K562 (cell line): Measurements from ENCODE around the gene NLRP4. TPM values are rescaled to one million over a fixed set of nuclear protein-coding genes. Genes with fewer than 3 reads are reported as not detected.

ENCODE experiments used
- ATF1 ChIP-seq, 2 experiments: fragments of 450-650 bp in 1 of 2; IDR thresholded peaks; 2 replicates each; pipeline ENCODE4 v1.6.1; 2016; ENCODE audit warnings: missing compliant biosample characterization in 1 of 2, missing genetic modification characterization in 1 of 2
- CBFB ChIP-seq: sonication (generic); formaldehyde crosslinking; IDR thresholded peaks from 2 replicates; pipeline ENCODE4 v1.4.0; 2020; ENCODE audit warnings: mild to moderate bottlenecking, missing genetic modification reagents
- FOSL1 ChIP-seq: fragments of 200-800 bp; sonication (Bioruptor generic); conservative IDR thresholded peaks from 2 replicates; pipeline ENCODE4 v1.6.1; 2016; ENCODE audit warnings: missing genetic modification characterization, missing compliant biosample characterization
- JUND ChIP-seq, 2 experiments: IDR thresholded peaks; 2 replicates in 1 of 2; 3 replicates in 1 of 2; pipeline ENCODE4 v1.6.1; 2011; ENCODE audit warnings: borderline replicate concordance in 2 of 2, low read depth in 2 of 2, low read length in 2 of 2, improper control_type of control experiment in 1 of 2, missing biosample characterization in 1 of 2, missing genetic modification characterization in 1 of 2, missing genetic modification reagents in 1 of 2
- NFYB ChIP-seq: IDR thresholded peaks from 2 replicates; pipeline ENCODE4 v1.6.1; 2011; ENCODE audit warnings: mild to moderate bottlenecking, moderate library complexity; ENCODE audit not compliant: insufficient read length; ENCODE audit errors: extremely low read depth
- RUNX1 ChIP-seq: sonication (generic); IDR thresholded peaks from 2 replicates; pipeline ENCODE4 v1.6.1; 2016; ENCODE audit warnings: antibody characterized with exemption, low read depth
- SIN3B ChIP-seq: fragments of 450-650 bp; IDR thresholded peaks from 2 replicates; pipeline ENCODE4 v1.6.1; 2017; ENCODE audit warnings: low read depth, mild to moderate bottlenecking, moderate library complexity
- SIX5 ChIP-seq, 2 experiments: IDR thresholded peaks; 2 replicates each; pipeline ENCODE4 v1.6.1; 2011; ENCODE audit warnings: low read length in 2 of 2, borderline replicate concordance in 1 of 2, low read depth in 1 of 2, mild to moderate bottlenecking in 1 of 2, moderate library complexity in 1 of 2; ENCODE audit not compliant: insufficient read depth in 1 of 2
- polyA plus RNA-seq, 8 experiments: library from polyadenylated mRNA; depleted of rRNA in 4 of 8; stranded (reverse) in 5 of 8; unstranded in 3 of 8; fragments of >200 nt; fragmentation: Nextera tagmentation in 2 of 8; fragmentation: Illumina TruSeq in 1 of 8; extraction: Ambion mirVana in 2 of 8; extraction: Trizol in 1 of 8; gene quantifications; 2 replicates each; pipeline versions ENCODE4 v1.2.1 to v1.2.3, GENCODE V29; 2011 to 2014; ENCODE audit warnings: inconsistent platforms in 1 of 8, missing spikeins in 1 of 8
- total RNA-seq, 7 experiments: library from RNA; depleted of rRNA in 6 of 7; stranded (reverse); fragments of >200 nt in 6 of 7; fragmentation: Illumina TruSeq in 2 of 7; extraction: Trizol in 2 of 7; gene quantifications; 2 replicates each; pipeline versions ENCODE4 v1.2.1 to v1.2.3, GENCODE V29; 2011 to 2021; ENCODE audit warnings: low replicate concordance in 1 of 7
- TF ChIP-seq, protein P1 (sequence below): fragments of 450-650 bp; IDR thresholded peaks from 2 replicates; pipeline ENCODE4 v1.6.1; 2016; ENCODE audit warnings: mild to moderate bottlenecking, moderate library complexity
- TF ChIP-seq, protein P2 (sequence below): fragments of 250-450 bp; sonication (Bioruptor Pico); IDR thresholded peaks from 2 replicates; pipeline ENCODE4 v1.4.0; 2020

Gene NLRP4
- total and polyA plus RNA-seq, 9 of the 15 experiments (the other 6 are each of a cell fraction or from before 2014, with no cell fraction given): 0.03 to 0.14 (median 0.05) TPM; not detected in 3

DNA sequence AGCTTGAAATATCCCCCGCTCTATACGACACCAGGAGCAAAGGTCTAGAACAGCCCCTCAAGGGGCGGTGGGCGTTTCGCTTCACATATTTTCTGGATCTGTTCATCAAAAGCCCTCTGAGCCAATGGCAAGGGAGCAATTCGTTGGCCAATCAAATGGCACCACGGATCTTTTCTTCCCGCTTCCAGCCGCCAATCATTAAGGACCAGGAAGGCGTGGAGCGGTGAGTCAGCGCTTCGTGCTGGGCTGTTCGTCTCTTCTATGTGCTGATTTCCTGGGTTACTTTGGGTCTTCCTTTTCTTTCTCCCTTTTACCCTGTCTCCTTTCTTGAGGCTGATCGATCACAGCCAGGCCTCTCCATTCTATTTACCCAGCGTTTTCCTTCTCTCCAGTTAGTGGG, at the start of gene NLRP4 (continued):
- TF ChIP-seq, protein P1, sequence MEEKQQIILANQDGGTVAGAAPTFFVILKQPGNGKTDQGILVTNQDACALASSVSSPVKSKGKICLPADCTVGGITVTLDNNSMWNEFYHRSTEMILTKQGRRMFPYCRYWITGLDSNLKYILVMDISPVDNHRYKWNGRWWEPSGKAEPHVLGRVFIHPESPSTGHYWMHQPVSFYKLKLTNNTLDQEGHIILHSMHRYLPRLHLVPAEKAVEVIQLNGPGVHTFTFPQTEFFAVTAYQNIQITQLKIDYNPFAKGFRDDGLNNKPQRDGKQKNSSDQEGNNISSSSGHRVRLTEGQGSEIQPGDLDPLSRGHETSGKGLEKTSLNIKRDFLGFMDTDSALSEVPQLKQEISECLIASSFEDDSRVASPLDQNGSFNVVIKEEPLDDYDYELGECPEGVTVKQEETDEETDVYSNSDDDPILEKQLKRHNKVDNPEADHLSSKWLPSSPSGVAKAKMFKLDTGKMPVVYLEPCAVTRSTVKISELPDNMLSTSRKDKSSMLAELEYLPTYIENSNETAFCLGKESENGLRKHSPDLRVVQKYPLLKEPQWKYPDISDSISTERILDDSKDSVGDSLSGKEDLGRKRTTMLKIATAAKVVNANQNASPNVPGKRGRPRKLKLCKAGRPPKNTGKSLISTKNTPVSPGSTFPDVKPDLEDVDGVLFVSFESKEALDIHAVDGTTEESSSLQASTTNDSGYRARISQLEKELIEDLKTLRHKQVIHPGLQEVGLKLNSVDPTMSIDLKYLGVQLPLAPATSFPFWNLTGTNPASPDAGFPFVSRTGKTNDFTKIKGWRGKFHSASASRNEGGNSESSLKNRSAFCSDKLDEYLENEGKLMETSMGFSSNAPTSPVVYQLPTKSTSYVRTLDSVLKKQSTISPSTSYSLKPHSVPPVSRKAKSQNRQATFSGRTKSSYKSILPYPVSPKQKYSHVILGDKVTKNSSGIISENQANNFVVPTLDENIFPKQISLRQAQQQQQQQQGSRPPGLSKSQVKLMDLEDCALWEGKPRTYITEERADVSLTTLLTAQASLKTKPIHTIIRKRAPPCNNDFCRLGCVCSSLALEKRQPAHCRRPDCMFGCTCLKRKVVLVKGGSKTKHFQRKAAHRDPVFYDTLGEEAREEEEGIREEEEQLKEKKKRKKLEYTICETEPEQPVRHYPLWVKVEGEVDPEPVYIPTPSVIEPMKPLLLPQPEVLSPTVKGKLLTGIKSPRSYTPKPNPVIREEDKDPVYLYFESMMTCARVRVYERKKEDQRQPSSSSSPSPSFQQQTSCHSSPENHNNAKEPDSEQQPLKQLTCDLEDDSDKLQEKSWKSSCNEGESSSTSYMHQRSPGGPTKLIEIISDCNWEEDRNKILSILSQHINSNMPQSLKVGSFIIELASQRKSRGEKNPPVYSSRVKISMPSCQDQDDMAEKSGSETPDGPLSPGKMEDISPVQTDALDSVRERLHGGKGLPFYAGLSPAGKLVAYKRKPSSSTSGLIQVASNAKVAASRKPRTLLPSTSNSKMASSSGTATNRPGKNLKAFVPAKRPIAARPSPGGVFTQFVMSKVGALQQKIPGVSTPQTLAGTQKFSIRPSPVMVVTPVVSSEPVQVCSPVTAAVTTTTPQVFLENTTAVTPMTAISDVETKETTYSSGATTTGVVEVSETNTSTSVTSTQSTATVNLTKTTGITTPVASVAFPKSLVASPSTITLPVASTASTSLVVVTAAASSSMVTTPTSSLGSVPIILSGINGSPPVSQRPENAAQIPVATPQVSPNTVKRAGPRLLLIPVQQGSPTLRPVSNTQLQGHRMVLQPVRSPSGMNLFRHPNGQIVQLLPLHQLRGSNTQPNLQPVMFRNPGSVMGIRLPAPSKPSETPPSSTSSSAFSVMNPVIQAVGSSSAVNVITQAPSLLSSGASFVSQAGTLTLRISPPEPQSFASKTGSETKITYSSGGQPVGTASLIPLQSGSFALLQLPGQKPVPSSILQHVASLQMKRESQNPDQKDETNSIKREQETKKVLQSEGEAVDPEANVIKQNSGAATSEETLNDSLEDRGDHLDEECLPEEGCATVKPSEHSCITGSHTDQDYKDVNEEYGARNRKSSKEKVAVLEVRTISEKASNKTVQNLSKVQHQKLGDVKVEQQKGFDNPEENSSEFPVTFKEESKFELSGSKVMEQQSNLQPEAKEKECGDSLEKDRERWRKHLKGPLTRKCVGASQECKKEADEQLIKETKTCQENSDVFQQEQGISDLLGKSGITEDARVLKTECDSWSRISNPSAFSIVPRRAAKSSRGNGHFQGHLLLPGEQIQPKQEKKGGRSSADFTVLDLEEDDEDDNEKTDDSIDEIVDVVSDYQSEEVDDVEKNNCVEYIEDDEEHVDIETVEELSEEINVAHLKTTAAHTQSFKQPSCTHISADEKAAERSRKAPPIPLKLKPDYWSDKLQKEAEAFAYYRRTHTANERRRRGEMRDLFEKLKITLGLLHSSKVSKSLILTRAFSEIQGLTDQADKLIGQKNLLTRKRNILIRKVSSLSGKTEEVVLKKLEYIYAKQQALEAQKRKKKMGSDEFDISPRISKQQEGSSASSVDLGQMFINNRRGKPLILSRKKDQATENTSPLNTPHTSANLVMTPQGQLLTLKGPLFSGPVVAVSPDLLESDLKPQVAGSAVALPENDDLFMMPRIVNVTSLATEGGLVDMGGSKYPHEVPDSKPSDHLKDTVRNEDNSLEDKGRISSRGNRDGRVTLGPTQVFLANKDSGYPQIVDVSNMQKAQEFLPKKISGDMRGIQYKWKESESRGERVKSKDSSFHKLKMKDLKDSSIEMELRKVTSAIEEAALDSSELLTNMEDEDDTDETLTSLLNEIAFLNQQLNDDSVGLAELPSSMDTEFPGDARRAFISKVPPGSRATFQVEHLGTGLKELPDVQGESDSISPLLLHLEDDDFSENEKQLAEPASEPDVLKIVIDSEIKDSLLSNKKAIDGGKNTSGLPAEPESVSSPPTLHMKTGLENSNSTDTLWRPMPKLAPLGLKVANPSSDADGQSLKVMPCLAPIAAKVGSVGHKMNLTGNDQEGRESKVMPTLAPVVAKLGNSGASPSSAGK: peak; percentile 41; the same call in 1 of the 2 replicates
- TF ChIP-seq NFYB (peak; percentile 16), CBFB (CRISPR knock-in tag) (no peak), ATF1 (CRISPR knock-in tag; IDR thresholded peaks at IDR 0.05) (no peak), ATF1 (tag; IDR thresholded peaks at IDR 0.05) (no peak), JUND (IDR thresholded peaks at IDR 0.05; ENCODE audit: borderline replicate concordance, low read depth, low read length) (peak; percentile 42; the same call in 1 of the 2 replicates), JUND (tag; IDR thresholded peaks at IDR 0.05; ENCODE audit: borderline replicate concordance, low read depth, low read length) (no peak), SIN3B (no peak), RUNX1 (no peak), SIX5 (IDR thresholded peaks at IDR 0.05; ENCODE audit: borderline replicate concordance in 1 of 2, insufficient read depth in 1 of 2, low read depth in 1 of 2, low read length in 2 of 2) (no peak), FOSL1 (tag) (0 out of 2 replicates have a peak, but pooled peaks have one; percentile 13)
- TF ChIP-seq, protein P2, sequence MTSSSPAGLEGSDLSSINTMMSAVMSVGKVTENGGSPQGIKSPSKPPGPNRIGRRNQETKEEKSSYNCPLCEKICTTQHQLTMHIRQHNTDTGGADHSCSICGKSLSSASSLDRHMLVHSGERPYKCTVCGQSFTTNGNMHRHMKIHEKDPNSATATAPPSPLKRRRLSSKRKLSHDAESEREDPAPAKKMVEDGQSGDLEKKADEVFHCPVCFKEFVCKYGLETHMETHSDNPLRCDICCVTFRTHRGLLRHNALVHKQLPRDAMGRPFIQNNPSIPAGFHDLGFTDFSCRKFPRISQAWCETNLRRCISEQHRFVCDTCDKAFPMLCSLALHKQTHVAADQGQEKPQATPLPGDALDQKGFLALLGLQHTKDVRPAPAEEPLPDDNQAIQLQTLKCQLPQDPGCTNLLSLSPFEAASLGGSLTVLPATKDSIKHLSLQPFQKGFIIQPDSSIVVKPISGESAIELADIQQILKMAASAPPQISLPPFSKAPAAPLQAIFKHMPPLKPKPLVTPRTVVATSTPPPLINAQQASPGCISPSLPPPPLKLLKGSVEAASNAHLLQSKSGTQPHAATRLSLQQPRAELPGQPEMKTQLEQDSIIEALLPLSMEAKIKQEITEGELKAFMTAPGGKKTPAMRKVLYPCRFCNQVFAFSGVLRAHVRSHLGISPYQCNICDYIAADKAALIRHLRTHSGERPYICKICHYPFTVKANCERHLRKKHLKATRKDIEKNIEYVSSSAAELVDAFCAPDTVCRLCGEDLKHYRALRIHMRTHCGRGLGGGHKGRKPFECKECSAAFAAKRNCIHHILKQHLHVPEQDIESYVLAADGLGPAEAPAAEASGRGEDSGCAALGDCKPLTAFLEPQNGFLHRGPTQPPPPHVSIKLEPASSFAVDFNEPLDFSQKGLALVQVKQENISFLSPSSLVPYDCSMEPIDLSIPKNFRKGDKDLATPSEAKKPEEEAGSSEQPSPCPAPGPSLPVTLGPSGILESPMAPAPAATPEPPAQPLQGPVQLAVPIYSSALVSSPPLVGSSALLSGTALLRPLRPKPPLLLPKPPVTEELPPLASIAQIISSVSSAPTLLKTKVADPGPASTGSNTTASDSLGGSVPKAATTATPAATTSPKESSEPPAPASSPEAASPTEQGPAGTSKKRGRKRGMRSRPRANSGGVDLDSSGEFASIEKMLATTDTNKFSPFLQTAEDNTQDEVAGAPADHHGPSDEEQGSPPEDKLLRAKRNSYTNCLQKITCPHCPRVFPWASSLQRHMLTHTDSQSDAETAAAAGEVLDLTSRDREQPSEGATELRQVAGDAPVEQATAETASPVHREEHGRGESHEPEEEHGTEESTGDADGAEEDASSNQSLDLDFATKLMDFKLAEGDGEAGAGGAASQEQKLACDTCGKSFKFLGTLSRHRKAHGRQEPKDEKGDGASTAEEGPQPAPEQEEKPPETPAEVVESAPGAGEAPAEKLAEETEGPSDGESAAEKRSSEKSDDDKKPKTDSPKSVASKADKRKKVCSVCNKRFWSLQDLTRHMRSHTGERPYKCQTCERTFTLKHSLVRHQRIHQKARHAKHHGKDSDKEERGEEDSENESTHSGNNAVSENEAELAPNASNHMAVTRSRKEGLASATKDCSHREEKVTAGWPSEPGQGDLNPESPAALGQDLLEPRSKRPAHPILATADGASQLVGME (CRISPR knock-in tag): no peak
